ENCODE data around the gene OR10T2. TPM values are rescaled to one million over a fixed set of nuclear protein-coding genes. Genes with fewer than 3 reads are reported as not detected.
"Not testable (repeated sequence)": the region's sequence is repeated elsewhere in the genome, so short reads cannot be mapped to it uniquely, and the experiment has no call there.

Gene OR10T2, protein sequence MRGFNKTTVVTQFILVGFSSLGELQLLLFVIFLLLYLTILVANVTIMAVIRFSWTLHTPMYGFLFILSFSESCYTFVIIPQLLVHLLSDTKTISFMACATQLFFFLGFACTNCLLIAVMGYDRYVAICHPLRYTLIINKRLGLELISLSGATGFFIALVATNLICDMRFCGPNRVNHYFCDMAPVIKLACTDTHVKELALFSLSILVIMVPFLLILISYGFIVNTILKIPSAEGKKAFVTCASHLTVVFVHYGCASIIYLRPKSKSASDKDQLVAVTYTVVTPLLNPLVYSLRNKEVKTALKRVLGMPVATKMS
- not detected in 2 replicates for total RNA-seq
- not detected in 2 replicates for polyA plus RNA-seq

DNA sequence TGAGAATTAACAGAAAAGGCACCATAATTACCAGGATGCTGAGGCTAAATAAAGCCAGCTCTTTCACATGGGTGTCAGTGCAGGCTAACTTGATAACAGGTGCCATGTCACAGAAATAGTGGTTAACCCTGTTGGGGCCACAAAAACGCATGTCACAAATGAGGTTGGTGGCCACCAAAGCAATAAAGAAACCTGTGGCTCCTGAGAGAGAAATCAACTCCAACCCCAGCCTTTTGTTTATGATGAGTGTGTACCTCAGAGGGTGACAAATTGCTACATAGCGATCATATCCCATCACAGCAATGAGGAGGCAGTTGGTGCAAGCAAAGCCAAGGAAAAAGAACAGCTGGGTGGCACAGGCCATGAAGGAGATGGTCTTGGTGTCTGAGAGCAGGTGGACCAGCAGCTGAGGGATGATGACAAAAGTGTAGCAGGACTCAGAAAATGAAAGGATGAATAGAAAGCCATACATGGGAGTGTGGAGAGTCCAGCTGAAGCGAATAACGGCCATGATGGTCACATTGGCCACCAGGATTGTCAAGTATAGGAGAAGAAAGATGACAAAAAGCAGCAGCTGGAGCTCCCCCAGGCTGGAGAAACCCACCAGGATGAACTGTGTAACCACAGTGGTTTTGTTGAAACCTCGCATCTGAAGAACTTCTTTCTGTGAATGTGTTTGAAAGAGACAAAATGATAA, at the start of gene OR10T2:
OR10T2 (minus strand) TSS at position 649 of the 697 bp plus-strand sequence; CDS start at position 649, 0 bp downstream.
- TF ChIP-seq, protein P1, sequence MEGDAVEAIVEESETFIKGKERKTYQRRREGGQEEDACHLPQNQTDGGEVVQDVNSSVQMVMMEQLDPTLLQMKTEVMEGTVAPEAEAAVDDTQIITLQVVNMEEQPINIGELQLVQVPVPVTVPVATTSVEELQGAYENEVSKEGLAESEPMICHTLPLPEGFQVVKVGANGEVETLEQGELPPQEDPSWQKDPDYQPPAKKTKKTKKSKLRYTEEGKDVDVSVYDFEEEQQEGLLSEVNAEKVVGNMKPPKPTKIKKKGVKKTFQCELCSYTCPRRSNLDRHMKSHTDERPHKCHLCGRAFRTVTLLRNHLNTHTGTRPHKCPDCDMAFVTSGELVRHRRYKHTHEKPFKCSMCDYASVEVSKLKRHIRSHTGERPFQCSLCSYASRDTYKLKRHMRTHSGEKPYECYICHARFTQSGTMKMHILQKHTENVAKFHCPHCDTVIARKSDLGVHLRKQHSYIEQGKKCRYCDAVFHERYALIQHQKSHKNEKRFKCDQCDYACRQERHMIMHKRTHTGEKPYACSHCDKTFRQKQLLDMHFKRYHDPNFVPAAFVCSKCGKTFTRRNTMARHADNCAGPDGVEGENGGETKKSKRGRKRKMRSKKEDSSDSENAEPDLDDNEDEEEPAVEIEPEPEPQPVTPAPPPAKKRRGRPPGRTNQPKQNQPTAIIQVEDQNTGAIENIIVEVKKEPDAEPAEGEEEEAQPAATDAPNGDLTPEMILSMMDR (IDR thresholded peaks at IDR 0.05; ENCODE audit: poor library complexity): no peak
- TF ChIP-seq EZH2phosphoT487 (IDR thresholded peaks at IDR 0.05; ENCODE audit: low read depth, severe bottlenecking, unreplicated experiment) (no peak), EZH2 (IDR thresholded peaks at IDR 0.05; ENCODE audit: borderline replicate concordance) (no peak)
- H3K4me2 ChIP-seq: no peak within 1 kb of the TSS
- H4K20me1 ChIP-seq (ENCODE audit: insufficient read depth, poor library complexity, severe bottlenecking): no peaks in the 10 kb centered on the region
- no peak within 1 kb of the TSS for H3K27ac ChIP-seq
- no peaks in the 10 kb centered on the region for H3K36me3 ChIP-seq (replicated peaks; ENCODE audit: insufficient read depth, low read depth)
- H2AFZ ChIP-seq: no peak within 1 kb of the TSS
- H3K4me3 ChIP-seq: no peak within 1 kb of the TSS
- H3K27me3 ChIP-seq: no peaks in the 10 kb centered on the region
- H3K4me1 ChIP-seq (ENCODE audit: insufficient read depth): no peaks in the 10 kb centered on the region
- DNase-seq (ENCODE audit: low spot score): no peak
- no peaks in the 10 kb centered on the region for H3K79me2 ChIP-seq
- no peaks in the 10 kb centered on the region for H3K9me2 ChIP-seq (replicated peaks; ENCODE audit: insufficient read depth)
- no peaks in the 10 kb centered on the region for H3K9me3 ChIP-seq (ENCODE audit: low read depth)
- WGBS (ENCODE audit: low lambda C conversion rate, missing lambda C conversion rate): 92% methylated on average over 5 of the region's 5 CpGs

DNA sequence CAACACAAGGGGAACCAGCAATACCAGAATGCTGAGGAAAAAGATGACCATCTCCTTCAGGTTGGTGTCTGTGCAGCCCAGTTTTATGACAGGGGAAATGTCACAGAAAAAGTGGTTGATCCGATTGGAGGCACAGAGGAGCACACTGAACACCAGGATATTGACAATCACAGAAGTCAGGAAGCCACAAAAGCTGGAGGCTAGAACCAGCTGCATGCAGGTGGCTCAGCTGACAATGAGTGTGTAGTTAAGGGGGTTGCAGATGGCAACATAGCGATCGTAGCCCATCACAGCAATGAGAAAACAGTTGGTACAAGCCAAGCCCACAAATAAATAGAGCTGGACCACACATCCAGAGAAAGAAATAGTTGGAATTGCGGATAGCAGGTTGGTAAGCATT, 46.1 kb upstream of the OR10T2 start:
- no peak overlapping the region for H3K4me3 ChIP-seq
- TF ChIP-seq EZH2phosphoT487 (IDR thresholded peaks at IDR 0.05; ENCODE audit: low read depth, severe bottlenecking, unreplicated experiment) (no peak), EZH2 (IDR thresholded peaks at IDR 0.05; ENCODE audit: borderline replicate concordance) (no peak)
- TF ChIP-seq, protein P1 (IDR thresholded peaks at IDR 0.05; ENCODE audit: poor library complexity): no peak

DNA sequence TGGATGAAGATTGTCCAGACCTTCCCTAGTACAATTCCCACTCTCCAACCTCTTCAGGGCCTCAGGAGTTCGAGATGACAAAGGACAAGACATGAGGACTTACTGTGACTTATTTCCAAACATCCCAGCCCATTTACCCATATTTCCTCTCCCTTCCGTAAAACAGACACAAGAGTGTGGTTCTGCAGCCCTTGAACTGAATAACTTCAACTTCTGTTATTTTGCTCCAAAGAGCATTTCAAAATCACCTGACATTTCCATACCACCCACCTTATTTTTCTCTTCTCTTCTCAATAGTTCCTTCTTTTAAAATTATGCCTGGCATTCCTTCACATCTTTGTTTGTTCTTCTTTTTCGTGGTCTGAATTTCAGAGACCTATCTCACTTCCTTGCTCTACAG, 35.5 kb upstream of the OR10T2 start:
- H3K4me3 ChIP-seq: no peak overlapping the region
- H3K9me2 ChIP-seq (replicated peaks; ENCODE audit: insufficient read depth): no peaks in the 10 kb centered on the region
- no peak for DNase-seq (ENCODE audit: low spot score)
- no peaks in the 10 kb centered on the region for H3K79me2 ChIP-seq
- H3K4me1 ChIP-seq (ENCODE audit: insufficient read depth): no peaks in the 10 kb centered on the region
- no peaks in the 10 kb centered on the region for H3K27me3 ChIP-seq
- no peak overlapping the region for H3K4me2 ChIP-seq
- no peak overlapping the region for H3K27ac ChIP-seq
- 65% methylated on average over 3 of the region's 3 CpGs for WGBS (ENCODE audit: low lambda C conversion rate, missing lambda C conversion rate)
- TF ChIP-seq EZH2phosphoT487 (IDR thresholded peaks at IDR 0.05; ENCODE audit: low read depth, severe bottlenecking, unreplicated experiment) (no peak), EZH2 (IDR thresholded peaks at IDR 0.05; ENCODE audit: borderline replicate concordance) (no peak)
- TF ChIP-seq, protein P1 (IDR thresholded peaks at IDR 0.05; ENCODE audit: poor library complexity): no peak
- no peak overlapping the region for H2AFZ ChIP-seq
- no peaks in the 10 kb centered on the region for H4K20me1 ChIP-seq (ENCODE audit: insufficient read depth, poor library complexity, severe bottlenecking)
- no peaks in the 10 kb centered on the region for H3K36me3 ChIP-seq (replicated peaks; ENCODE audit: insufficient read depth, low read depth)
- no peaks in the 10 kb centered on the region for H3K9me3 ChIP-seq (ENCODE audit: low read depth)

More for the DNA sequence above, 46.1 kb upstream of the OR10T2 start:
- H3K9me3 ChIP-seq (ENCODE audit: low read depth): no peaks in the 10 kb centered on the region
- WGBS (ENCODE audit: low lambda C conversion rate, missing lambda C conversion rate): 89% methylated on average over 4 of the region's 4 CpGs
- no peaks in the 10 kb centered on the region for H3K27me3 ChIP-seq
- no peaks in the 10 kb centered on the region for H3K4me1 ChIP-seq (ENCODE audit: insufficient read depth)
- no peaks in the 10 kb centered on the region for H3K9me2 ChIP-seq (replicated peaks; ENCODE audit: insufficient read depth)
- H3K36me3 ChIP-seq (replicated peaks; ENCODE audit: insufficient read depth, low read depth): no peaks in the 10 kb centered on the region
- no peak overlapping the region for H3K4me2 ChIP-seq
- no peaks in the 10 kb centered on the region for H3K79me2 ChIP-seq
- H3K27ac ChIP-seq: no peak overlapping the region
- no peaks in the 10 kb centered on the region for H4K20me1 ChIP-seq (ENCODE audit: insufficient read depth, poor library complexity, severe bottlenecking)
- DNase-seq (ENCODE audit: low spot score): no peak
- H2AFZ ChIP-seq: no peak overlapping the region

DNA sequence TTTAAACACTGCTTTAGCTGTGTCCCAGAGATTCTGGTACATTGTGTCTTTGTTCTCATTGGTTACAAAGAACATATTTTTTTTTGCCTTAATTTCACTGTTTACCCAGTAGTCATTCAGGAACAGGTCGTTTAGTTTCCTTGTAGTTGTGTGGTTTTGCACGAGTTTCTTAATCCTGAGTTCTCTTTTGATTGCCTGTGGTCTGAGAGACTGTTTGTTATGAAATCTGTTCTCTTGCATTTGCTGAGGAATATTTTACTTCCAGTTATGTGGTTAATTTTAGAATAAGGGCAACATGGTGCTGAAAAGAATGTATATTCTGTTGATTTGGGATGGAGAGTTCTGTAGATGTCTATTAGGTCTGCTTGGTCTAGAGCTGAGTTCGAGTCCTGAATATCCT, 30.9 kb upstream of the OR10T2 start:
- H2AFZ ChIP-seq; H3K36me3 ChIP-seq (replicated peaks; ENCODE audit: insufficient read depth, low read depth); H3K27me3 ChIP-seq; H4K20me1 ChIP-seq (ENCODE audit: insufficient read depth, poor library complexity, severe bottlenecking); H3K4me3 ChIP-seq; H3K9me3 ChIP-seq (ENCODE audit: low read depth); DNase-seq (ENCODE audit: low spot score); H3K4me2 ChIP-seq; H3K9me2 ChIP-seq (replicated peaks; ENCODE audit: insufficient read depth); H3K4me1 ChIP-seq (ENCODE audit: insufficient read depth); H3K79me2 ChIP-seq; H3K27ac ChIP-seq: not testable (repeated sequence)
- WGBS (ENCODE audit: low lambda C conversion rate, missing lambda C conversion rate): 63% methylated on average over 3 of the region's 3 CpGs

Data from hepatocyte (in vitro differentiated cells).